Inferior parietal cortex (tissue), 1 donor: ENCODE results near the gene IGSF23.
"Not testable (repeated sequence)": the region's sequence is repeated elsewhere in the genome, so short reads cannot be mapped to it uniquely, and the experiment has no call there.

Source experiments
- DNase-seq: peaks from one replicate; pipeline ENCODE4 v3.0.0-alpha.2; 2016; ENCODE audit errors: extremely low spot score

The IGSF23 gene

DNA sequence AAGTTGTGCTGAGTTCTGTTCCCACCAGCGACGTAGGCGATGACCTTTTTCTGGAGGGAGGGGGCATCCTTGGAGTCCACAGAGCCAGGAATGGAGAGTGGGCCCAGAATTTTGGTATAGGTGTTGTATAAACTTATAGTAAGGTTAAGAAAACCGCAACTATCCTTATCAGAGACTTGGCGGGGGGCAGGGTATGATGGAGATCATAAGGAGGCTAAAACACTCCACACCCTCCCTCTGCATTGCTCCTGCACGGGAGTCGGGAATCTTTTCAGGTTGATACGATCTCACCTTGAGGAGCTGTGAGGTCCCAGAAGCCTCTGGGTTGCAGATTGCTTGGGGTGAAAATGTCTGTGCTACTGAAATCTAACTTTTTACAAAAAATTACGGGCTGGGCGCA is 51.6 kb downstream of the IGSF23 start:
- DNase-seq = no peak

GRCh38 chr19:44666852-44667556 is 53.6 kb downstream of the IGSF23 start:
- no peak for DNase-seq

DNA sequence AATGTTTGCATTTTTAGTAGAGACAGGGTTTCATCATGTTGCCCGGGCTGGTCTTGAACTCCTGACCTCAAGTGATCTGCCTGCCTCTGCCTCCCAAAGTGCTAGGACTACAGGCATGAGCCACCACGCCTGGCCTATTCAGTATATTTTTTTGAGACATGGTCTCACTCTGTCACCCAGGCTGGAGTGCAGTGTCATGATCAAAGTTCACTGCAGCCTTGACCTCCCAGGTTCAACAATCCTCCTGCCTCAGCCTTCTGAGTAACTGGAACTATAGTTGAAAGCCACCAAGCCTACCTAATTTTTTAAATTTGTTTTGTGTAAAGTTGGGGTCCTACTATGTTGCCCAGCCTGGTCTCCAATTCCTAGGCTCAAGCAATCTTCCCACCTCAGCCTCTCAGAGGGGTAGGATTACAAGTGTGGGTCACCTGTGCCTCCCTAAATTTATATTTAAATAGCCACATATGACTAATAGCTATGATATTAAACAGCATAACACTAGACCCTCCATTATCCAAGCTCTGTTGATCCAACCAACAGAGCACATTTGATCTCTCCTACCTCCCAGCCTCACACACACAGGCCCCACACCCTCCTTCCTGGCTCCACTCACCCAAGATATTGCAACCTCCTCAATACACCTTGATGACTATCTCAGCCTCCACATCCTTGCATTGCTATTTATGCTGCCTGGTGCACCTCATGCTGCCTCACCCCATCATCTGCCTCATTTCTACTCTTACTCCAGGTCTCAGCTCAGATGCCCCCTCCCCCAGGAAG is 55.8 kb downstream of the IGSF23 start:
- DNase-seq = no peak

- not testable (repeated sequence) for DNase-seq
Measured at GRCh38 chr19:44670027-44670426, 56.7 kb downstream of the IGSF23 start.

- DNase-seq = no peak
Measured at GRCh38 chr19:44671400-44671799, 58.0 kb downstream of the IGSF23 start, which contains the start of gene CEACAM19. TSS of gene CEACAM19 (plus strand) at chr19:44671482. CDS start at chr19:44671932, 450 bp downstream.

DNA sequence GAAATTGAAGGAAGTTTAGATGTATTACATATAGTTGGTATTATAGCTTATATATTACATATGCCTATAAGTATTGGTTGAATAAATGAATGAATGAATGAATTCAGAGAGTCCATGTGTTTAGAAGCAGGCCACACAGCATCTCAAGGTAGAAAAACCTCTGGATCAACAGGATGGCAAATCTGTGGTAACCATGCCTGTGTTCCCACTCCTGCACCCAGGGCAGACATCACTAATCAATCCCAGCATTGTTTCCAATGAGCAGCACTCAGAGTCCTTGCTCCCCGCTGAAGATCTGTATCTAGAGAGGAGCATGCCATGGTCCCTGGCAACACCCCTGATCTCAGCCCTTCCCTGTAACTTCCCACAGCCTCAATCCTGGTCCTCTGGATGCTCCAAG is 58.9 kb downstream of the IGSF23 start:
- no peak for DNase-seq

DNA sequence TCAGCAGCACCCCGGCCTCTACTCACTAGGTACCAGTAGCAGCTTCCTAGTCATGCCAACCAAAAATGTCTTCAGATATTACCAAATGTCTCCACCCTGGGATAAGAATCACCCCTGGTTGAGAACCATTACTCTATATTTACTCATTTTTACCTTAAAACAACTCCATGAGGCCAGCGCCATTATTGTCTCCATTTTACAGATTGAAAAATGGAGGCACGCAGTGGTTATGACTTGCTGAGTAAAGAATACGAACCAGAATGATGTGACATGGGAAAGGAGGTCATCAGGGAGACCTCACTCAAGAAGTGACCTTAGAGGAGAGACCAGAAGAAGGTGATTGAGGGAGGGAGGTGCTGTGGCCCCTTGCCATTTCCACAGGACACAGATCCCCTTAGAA is 60.1 kb downstream of the IGSF23 start:
- no peak for DNase-seq

DNA sequence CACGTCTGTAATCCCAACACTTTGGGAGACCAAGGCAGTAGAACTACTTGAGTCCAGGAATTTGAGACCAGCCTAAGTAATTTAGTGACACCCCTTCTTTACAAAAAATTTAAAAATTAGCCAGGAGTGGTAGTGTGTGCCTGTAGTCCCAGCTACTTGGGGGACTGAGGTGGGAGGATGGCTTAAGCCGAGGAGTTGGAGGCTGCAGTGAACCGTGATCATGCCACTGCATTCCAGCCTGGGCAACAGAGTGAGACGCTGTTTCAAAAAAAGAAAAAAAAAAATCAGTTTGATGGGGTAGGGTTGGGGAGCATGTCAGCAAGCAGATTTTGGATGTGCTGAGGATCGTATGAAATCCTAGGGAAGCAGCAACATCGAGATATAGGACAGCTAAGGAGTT is 62.2 kb downstream of the IGSF23 start:
- DNase-seq = no peak

DNA sequence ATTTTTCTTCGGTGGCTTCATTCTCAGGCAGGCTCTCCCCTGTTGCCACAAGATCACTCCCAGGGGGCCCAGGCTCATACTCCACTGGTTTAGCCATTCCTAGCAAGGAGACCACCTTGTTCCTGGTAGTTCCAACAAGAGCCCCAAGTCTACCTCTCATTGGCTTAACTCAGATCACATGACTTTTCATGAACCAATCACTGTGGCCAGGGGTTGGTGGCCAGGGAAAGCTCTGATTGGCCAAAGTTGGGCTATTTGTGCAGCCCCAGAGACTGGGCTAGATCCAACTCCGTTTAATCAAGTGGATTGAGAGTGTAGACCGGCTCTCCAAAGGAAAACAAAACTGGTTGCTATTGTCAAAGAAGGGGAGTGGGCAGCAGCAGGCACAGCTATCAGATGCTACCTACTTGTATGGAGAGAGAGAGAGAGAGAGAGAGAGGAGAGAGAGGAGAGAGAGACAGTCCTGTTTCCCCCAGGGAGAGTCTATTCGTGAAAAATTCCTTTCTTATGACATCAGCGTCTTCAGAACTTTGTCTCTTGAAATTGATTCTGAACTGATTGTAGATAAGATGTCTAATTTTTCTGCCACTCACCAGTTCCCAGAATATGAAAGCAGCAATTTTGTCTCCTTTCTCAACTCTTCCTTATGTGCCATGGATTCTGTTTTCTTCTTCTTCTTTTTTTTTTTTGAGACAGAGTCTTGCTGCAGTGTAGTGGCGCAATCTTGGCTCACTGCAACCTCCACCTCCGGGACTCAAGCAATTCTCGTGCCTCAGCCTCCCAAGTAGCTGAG is 63.9 kb downstream of the IGSF23 start:
- DNase-seq = no peak

DNA sequence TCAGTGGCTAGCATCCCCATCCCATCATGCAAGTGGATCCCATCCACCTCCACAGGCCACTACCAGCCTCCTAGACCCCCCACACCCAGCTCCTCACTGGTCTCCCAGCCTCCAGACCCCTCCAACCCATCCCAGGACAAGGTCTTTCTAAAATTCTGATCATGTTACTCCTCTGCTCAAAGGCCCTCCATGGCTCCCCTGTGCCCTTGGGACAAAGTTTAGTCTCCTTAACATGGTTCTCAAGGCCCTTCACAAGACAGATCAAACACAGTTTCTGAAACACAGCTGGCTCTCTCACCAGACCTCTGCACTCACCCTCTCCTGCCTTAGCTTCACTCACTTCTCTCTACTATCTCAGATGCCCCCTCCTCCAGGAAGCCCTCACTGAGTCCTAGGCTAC is 67.2 kb downstream of the IGSF23 start:
- DNase-seq = no peak

GRCh38 chr19:44681992-44682790 is 68.8 kb downstream of the IGSF23 start:
- no peak for DNase-seq

DNA sequence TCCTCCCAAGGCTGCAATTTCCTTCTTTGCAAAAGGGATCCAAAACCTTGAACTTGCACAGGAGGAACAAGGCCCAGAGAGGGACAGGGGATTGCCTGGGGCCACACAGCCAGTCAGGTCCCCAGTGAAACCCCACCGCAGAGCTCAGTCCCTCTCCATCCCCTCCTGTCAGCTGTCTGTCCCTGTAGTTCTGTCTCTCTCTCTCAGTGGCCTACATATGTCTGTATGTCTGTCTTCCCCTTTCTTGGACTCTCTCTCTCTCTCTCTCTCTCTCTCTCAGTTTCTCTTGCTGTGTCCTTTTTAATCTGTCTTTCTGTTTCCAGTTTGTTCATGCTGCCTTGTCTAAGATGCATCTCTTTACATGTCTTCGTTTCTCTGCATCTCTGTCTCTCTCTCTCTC is 69.4 kb downstream of the IGSF23 start:
- DNase-seq = no peak

DNA sequence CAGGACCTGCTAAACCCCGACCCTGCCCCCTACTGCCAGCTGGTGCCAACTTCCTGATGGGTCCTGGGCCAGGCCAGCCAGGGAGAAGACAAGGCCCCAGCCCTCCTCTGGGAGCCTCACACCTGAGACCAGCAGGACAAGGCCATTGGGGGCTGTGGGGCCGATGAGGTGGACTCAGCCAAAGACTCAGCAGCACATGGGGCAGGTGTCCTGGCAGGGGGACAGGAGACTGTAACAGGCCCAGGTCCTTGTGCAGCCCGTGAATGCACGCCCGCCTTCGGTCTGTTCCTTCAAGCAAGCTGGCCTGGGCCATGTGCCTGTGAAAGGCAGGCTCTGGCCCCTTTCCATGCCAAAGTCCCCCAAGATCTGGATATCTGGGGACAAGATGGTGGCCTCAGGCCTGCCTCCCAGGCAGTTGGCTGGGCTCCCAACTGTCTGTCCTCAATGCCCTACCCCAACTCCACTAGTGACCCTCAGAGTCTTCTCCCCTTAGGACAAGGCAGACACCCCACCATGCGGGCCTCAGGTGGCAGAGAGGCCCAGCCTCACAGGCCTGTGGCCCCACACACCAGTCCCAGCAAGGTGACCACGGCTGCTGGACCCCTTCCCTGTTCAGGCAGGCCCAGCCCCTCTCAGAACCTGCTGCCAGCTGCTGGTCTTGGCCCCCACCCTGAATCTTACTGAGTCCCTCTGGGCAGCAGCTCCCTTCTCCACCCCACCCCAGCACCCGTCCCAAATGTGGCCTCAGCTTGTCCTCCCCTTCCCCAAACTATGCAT is 70.3 kb downstream of the IGSF23 start:
- no peak for DNase-seq

- DNase-seq = not testable (repeated sequence)
Measured at GRCh38 chr19:44684396-44684795, 71.0 kb downstream of the IGSF23 start.

- no peak for DNase-seq
Measured at GRCh38 chr19:44684892-44685863, 71.8 kb downstream of the IGSF23 start.

GRCh38 chr19:44685877-44686276 is 72.5 kb downstream of the IGSF23 start:
- DNase-seq = no peak
